Liver (tissue), 2 donors: ENCODE measurements around the gene INO80D.

Source experiments
- YY1 ChIP-seq: IDR thresholded peaks from 2 replicates; pipeline ENCODE4 v1.6.1; 2016; ENCODE audit warnings: antibody characterized with exemption, mild to moderate bottlenecking
- TF ChIP-seq, protein P1 (sequence below): fragments of 150-350 bp; IDR thresholded peaks from 2 replicates; pipeline ENCODE4 v1.5.1; 2017; ENCODE audit warnings: improper control_type of control experiment, low read depth, low read length; ENCODE audit not compliant: missing input control
- donor health status: healthy.

- TF ChIP-seq YY1, result no peak
- TF ChIP-seq, protein P1, sequence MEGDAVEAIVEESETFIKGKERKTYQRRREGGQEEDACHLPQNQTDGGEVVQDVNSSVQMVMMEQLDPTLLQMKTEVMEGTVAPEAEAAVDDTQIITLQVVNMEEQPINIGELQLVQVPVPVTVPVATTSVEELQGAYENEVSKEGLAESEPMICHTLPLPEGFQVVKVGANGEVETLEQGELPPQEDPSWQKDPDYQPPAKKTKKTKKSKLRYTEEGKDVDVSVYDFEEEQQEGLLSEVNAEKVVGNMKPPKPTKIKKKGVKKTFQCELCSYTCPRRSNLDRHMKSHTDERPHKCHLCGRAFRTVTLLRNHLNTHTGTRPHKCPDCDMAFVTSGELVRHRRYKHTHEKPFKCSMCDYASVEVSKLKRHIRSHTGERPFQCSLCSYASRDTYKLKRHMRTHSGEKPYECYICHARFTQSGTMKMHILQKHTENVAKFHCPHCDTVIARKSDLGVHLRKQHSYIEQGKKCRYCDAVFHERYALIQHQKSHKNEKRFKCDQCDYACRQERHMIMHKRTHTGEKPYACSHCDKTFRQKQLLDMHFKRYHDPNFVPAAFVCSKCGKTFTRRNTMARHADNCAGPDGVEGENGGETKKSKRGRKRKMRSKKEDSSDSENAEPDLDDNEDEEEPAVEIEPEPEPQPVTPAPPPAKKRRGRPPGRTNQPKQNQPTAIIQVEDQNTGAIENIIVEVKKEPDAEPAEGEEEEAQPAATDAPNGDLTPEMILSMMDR, result no peak
Measured at GRCh38 chr2:206080927-206081326, 5.0 kb downstream of the INO80D start.
